HEK293 (cell line): ENCODE measurements around the gene TTYH2.

Source experiments
- CTCF ChIA-PET: fragments of 350-600 bp; formaldehyde crosslinking; extraction: SDS; loops from one replicate; lab custom pipeline; 2021; ENCODE audit warnings: antibody characterized with exemption; lab: Yijun Ruan, JAX
- POLR2A ChIA-PET: fragments of 300-600 bp; formaldehyde crosslinking; extraction: SDS; loops from one replicate; lab custom pipeline; 2020; ENCODE audit warnings: antibody characterized with exemption, inconsistent platforms; lab: Yijun Ruan, JAX
- H3K27ac ChIP-seq: fragments of 200-500 bp; sonication (Bioruptor generic); 2 replicates; pipeline ENCODE4 v1.5.1; 2014; ENCODE audit warnings: low read depth, low read length, control low read depth, inconsistent platforms; ENCODE audit errors: extremely low read depth
- H3K36me3 ChIP-seq, 2 experiments: fragments of 200-500 bp in 1 of 2; sonication (Bioruptor generic) in 1 of 2; 1 replicate in 1 of 2; 2 replicates in 1 of 2; pipeline ENCODE4 v1.5.1; 2014 to 2017; ENCODE audit warnings: inconsistent platforms in 2 of 2, low read length in 2 of 2; ENCODE audit not compliant: control insufficient read depth in 2 of 2, insufficient read depth in 1 of 2
- H3K4me1 ChIP-seq: fragments of 200-500 bp; sonication (Bioruptor generic); 2 replicates; pipeline ENCODE4 v1.5.1; 2014; ENCODE audit warnings: mild to moderate bottlenecking, low read length, inconsistent platforms; ENCODE audit not compliant: control insufficient read depth, insufficient read depth
- H3K4me3 ChIP-seq: 2 replicates; pipeline ENCODE4 v1.5.1; 2011; ENCODE audit warnings: low read depth, mild to moderate bottlenecking, control low read depth, low read length, moderate library complexity
- H3K9me3 ChIP-seq: fragments of 200-500 bp; sonication (Bioruptor generic); 2 replicates; pipeline ENCODE4 v1.5.1; 2014; ENCODE audit warnings: low read depth, low read length, inconsistent platforms; ENCODE audit not compliant: control insufficient read depth, insufficient read depth
- EGR2 ChIP-seq: fragments of 450-650 bp; formaldehyde crosslinking; IDR thresholded peaks from 2 replicates; pipeline ENCODE4 v1.5.1; 2016; ENCODE audit warnings: low read depth, missing biosample characterization, missing genetic modification characterization
- FEZF1 ChIP-seq: fragments of 450-650 bp; formaldehyde crosslinking; IDR thresholded peaks from 2 replicates; pipeline ENCODE4 v1.5.1; 2016; ENCODE audit warnings: missing biosample characterization, missing genetic modification characterization
- GLI2 ChIP-seq: fragments of 450-650 bp; formaldehyde crosslinking; IDR thresholded peaks from 2 replicates; pipeline ENCODE4; 2017; ENCODE audit warnings: missing biosample characterization, missing genetic modification characterization, low read depth, borderline replicate concordance
- GLI4 ChIP-seq: fragments of 450-650 bp; formaldehyde crosslinking; IDR thresholded peaks from 2 replicates; pipeline ENCODE4 v1.5.1; 2016; ENCODE audit warnings: missing biosample characterization, missing genetic modification characterization
- GLIS1 ChIP-seq: fragments of 450-650 bp; formaldehyde crosslinking; IDR thresholded peaks from 2 replicates; pipeline ENCODE4 v1.5.1; 2016; ENCODE audit warnings: missing biosample characterization, missing genetic modification characterization
- GLIS2 ChIP-seq: fragments of 450-650 bp; formaldehyde crosslinking; IDR thresholded peaks from 2 replicates; pipeline ENCODE4 v1.5.1; 2016; ENCODE audit warnings: missing biosample characterization, missing genetic modification characterization
- HOXC10 ChIP-seq: sonication (generic); formaldehyde crosslinking; IDR thresholded peaks from 2 replicates; pipeline ENCODE4 v1.8.1; 2023; ENCODE audit warnings: mild to moderate bottlenecking, missing genetic modification reagents
- INSM2 ChIP-seq: fragments of 450-650 bp; formaldehyde crosslinking; IDR thresholded peaks from 2 replicates; pipeline ENCODE4 v1.5.1; 2016; ENCODE audit warnings: missing biosample characterization, missing genetic modification characterization
- KLF1 ChIP-seq: fragments of 450-650 bp; formaldehyde crosslinking; IDR thresholded peaks from 2 replicates; pipeline ENCODE4 v1.5.1; 2016; ENCODE audit warnings: missing biosample characterization, missing genetic modification characterization
- KLF16 ChIP-seq: fragments of 450-650 bp; formaldehyde crosslinking; IDR thresholded peaks from 2 replicates; pipeline ENCODE4 v1.5.1; 2017; ENCODE audit warnings: missing biosample characterization, missing genetic modification characterization
- OSR2 ChIP-seq: fragments of 450-650 bp; formaldehyde crosslinking; IDR thresholded peaks from 2 replicates; pipeline ENCODE4 v1.5.1; 2016; ENCODE audit warnings: missing biosample characterization, missing genetic modification characterization
- PBX3 ChIP-seq: sonication (generic); formaldehyde crosslinking; IDR thresholded peaks from 2 replicates; pipeline ENCODE4 v1.8.1; 2022; ENCODE audit warnings: mild to moderate bottlenecking, moderate library complexity, missing genetic modification reagents
- ZFHX2 ChIP-seq: fragments of 450-650 bp; formaldehyde crosslinking; conservative IDR thresholded peaks from 2 replicates; pipeline ENCODE4 v1.5.1; 2016; ENCODE audit warnings: missing biosample characterization, missing genetic modification characterization
- ZNF10 ChIP-seq: fragments of 450-650 bp; formaldehyde crosslinking; IDR thresholded peaks from 2 replicates; pipeline ENCODE4 v1.5.1; 2017; ENCODE audit warnings: missing biosample characterization, missing genetic modification characterization
- ZNF138 ChIP-seq: fragments of 450-650 bp; formaldehyde crosslinking; IDR thresholded peaks from 2 replicates; pipeline ENCODE4 v1.5.1; 2016; ENCODE audit warnings: missing biosample characterization, missing genetic modification characterization, borderline replicate concordance
- ZNF146 ChIP-seq: fragments of 450-650 bp; formaldehyde crosslinking; IDR thresholded peaks from 2 replicates; pipeline ENCODE4 v1.5.1; 2016; ENCODE audit warnings: missing biosample characterization, missing genetic modification characterization
- ZNF175 ChIP-seq: fragments of 450-650 bp; formaldehyde crosslinking; IDR thresholded peaks from 2 replicates; pipeline ENCODE4 v1.5.1; 2016; ENCODE audit warnings: missing biosample characterization, missing genetic modification characterization
- ZNF214 ChIP-seq: fragments of 450-650 bp; formaldehyde crosslinking; IDR thresholded peaks from 2 replicates; pipeline ENCODE4 v1.5.1; 2017; ENCODE audit warnings: missing biosample characterization, mild to moderate bottlenecking, missing genetic modification characterization, borderline replicate concordance
- ZNF266 ChIP-seq: fragments of 450-650 bp; formaldehyde crosslinking; IDR thresholded peaks from 2 replicates; pipeline ENCODE4 v1.5.1; 2016; ENCODE audit warnings: missing biosample characterization, missing genetic modification characterization, low read depth
- ZNF354C ChIP-seq: fragments of 450-650 bp; formaldehyde crosslinking; IDR thresholded peaks from 2 replicates; pipeline ENCODE4 v1.5.1; 2016; ENCODE audit warnings: missing biosample characterization, missing genetic modification characterization, low read depth, borderline replicate concordance
- ZNF561 ChIP-seq: fragments of 450-650 bp; IDR thresholded peaks from 2 replicates; pipeline ENCODE4 v1.5.1; 2018; ENCODE audit warnings: missing biosample characterization, missing genetic modification characterization, borderline replicate concordance
- ZNF707 ChIP-seq: fragments of 450-650 bp; formaldehyde crosslinking; IDR thresholded peaks from 2 replicates; pipeline ENCODE4 v1.5.1; 2016; ENCODE audit warnings: missing biosample characterization, missing genetic modification characterization
- ZNF747 ChIP-seq: fragments of 450-650 bp; formaldehyde crosslinking; IDR thresholded peaks from 2 replicates; pipeline ENCODE4 v1.5.1; 2016; ENCODE audit warnings: missing biosample characterization, missing genetic modification characterization
- TF ChIP-seq, protein P1 (sequence below): fragments of 450-650 bp; formaldehyde crosslinking; IDR thresholded peaks from 2 replicates; pipeline ENCODE4 v1.5.1; 2016; ENCODE audit warnings: missing biosample characterization, missing genetic modification characterization
- TF ChIP-seq, protein P2 (sequence below): fragments of 450-650 bp; formaldehyde crosslinking; IDR thresholded peaks from 2 replicates; pipeline ENCODE4 v1.5.1; 2017; ENCODE audit warnings: missing biosample characterization, missing genetic modification characterization

Gene TTYH2

DNA sequence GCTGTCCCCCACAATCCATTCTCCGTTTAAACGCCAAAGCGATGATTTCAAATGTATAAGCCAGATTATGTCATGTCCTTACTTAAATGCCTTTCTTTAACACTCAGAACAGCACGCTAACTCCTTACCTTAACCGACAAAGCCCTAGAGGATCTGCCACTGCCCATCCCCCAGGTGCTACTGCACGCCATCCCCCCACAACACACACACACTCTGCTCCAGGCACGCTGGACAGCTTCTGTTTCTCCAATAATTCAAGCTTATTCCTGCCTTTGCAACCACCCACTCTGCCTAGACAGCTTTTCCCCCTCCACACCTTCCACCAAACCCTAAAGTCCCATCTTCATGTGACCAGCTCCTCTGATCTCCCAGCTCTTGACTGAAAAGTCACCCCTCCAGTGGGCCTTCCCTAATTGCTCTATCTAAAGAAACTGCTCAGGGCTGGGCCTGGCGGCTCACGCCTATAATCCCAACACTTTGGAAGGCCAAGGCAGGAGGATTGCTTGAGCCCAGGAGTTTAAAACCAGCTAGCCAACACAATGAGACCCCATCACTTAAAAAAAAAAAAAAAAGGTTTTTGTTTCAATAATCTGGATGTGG, 48.8 kb upstream of the TTYH2 start:
- CTCF ChIA-PET: interaction anchor here (0.6 to 1.7 kb wide), 3 partner anchors 56 to 75 kb away, joined by 3 to 7 read pairs (median 3); no protein-coding TSS in a partner anchor
- no peaks in the 10 kb centered on the region for H3K36me3 ChIP-seq
- no peak overlapping the region for H3K4me3 ChIP-seq
- POLR2A ChIA-PET: interaction anchor here (0.6 kb wide), 1 partner anchor 61 kb away, joined by 3 read pairs; no protein-coding TSS in a partner anchor
- no peaks in the 10 kb centered on the region for H3K9me3 ChIP-seq
- TF ChIP-seq ZNF747 (tag by site-specific recombination) (no peak), ZNF354C (tag by site-specific recombination) (no peak), FEZF1 (tag by site-specific recombination) (no peak), ZNF561 (tag by site-specific recombination) (no peak), ZNF138 (tag by site-specific recombination) (no peak), ZNF146 (no peak), HOXC10 (no peak), PBX3 (CRISPR knock-in tag) (no peak), ZNF10 (no peak), OSR2 (no peak), ZNF175 (tag by site-specific recombination) (no peak), KLF1 (no peak), ZFHX2 (no peak), KLF16 (tag by site-specific recombination) (no peak), INSM2 (tag by site-specific recombination) (no peak), GLIS2 (no peak), ZNF707 (no peak)
- H3K4me1 ChIP-seq: no peaks in the 10 kb centered on the region
- H3K27ac ChIP-seq: no peak overlapping the region

DNA sequence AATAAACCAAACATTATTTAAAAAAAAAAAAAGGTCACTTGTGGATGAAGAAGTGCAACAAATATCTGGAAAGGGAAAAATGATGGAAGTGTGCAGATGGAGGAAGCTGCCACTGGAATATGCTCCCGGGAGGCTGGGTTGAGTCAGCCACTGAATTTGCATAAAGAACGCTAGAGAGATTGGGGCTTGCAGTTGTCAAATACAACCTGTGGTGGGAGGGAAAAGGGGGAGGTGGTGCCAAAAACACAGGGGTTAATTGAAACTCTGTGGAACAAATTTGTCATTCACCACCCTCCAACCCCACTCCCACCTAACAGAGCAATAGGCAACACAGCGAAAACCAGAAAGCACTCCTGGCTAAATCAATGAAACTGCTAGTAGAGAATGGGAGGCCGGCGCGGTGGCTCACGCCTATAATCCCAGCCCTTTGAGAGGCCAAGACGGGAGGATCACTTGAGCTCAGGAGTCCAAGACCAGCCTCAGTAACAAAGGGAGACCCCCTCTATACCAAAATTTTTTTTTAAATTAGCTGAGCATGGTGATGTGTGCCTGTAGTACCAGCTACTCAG, 47.5 kb upstream of the TTYH2 start:
- CTCF ChIA-PET: interaction anchor here (0.6 to 1.7 kb wide), 3 partner anchors 9 to 168 kb away, joined by 5 to 7 read pairs (median 5); no protein-coding TSS in a partner anchor

DNA sequence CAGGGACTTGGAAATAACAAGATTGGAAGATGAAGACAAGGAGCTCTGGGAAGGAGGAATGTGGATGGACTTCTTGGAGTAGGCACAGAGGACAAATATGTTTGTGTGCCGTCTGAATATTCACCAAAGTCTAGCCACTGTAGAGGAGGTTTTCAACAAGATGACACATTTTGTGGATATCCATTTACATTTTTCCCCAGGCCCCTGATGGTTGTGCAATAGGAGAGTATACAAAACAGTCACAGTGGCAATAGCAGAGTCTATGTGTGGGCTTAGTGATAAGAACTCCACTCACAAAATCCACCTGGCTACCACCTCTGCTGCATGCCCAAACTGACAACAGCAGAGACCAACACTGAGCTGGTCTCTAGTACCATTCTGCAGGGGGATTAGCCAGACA, 42.4 kb upstream of the TTYH2 start:
- no peaks in the 10 kb centered on the region; the same call in 1 of the 2 replicates for H3K4me1 ChIP-seq
- no peak overlapping the region for H3K4me3 ChIP-seq
- H3K27ac ChIP-seq: no peak overlapping the region
- ChIA-PET POLR2A (no interaction called here), CTCF (interaction anchor here (0.8 to 2.6 kb wide), 3 partner anchors 29 to 81 kb away, joined by 3 to 8 read pairs (median 3); no protein-coding TSS in a partner anchor)
- H3K36me3 ChIP-seq: no peaks in the 10 kb centered on the region
- H3K9me3 ChIP-seq: no peaks in the 10 kb centered on the region
- no peak for TF ChIP-seq GLI2 (tag by site-specific recombination)
- TF ChIP-seq, protein P1, sequence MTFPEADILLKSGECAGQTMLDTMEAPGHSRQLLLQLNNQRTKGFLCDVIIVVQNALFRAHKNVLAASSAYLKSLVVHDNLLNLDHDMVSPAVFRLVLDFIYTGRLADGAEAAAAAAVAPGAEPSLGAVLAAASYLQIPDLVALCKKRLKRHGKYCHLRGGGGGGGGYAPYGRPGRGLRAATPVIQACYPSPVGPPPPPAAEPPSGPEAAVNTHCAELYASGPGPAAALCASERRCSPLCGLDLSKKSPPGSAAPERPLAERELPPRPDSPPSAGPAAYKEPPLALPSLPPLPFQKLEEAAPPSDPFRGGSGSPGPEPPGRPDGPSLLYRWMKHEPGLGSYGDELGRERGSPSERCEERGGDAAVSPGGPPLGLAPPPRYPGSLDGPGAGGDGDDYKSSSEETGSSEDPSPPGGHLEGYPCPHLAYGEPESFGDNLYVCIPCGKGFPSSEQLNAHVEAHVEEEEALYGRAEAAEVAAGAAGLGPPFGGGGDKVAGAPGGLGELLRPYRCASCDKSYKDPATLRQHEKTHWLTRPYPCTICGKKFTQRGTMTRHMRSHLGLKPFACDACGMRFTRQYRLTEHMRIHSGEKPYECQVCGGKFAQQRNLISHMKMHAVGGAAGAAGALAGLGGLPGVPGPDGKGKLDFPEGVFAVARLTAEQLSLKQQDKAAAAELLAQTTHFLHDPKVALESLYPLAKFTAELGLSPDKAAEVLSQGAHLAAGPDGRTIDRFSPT (tag by site-specific recombination): no peak
- no peak for TF ChIP-seq ZNF214 (tag by site-specific recombination)
- TF ChIP-seq GLI4 (tag by site-specific recombination): no peak
- no peak for TF ChIP-seq GLIS1 (tag by site-specific recombination)
- TF ChIP-seq, protein P2, sequence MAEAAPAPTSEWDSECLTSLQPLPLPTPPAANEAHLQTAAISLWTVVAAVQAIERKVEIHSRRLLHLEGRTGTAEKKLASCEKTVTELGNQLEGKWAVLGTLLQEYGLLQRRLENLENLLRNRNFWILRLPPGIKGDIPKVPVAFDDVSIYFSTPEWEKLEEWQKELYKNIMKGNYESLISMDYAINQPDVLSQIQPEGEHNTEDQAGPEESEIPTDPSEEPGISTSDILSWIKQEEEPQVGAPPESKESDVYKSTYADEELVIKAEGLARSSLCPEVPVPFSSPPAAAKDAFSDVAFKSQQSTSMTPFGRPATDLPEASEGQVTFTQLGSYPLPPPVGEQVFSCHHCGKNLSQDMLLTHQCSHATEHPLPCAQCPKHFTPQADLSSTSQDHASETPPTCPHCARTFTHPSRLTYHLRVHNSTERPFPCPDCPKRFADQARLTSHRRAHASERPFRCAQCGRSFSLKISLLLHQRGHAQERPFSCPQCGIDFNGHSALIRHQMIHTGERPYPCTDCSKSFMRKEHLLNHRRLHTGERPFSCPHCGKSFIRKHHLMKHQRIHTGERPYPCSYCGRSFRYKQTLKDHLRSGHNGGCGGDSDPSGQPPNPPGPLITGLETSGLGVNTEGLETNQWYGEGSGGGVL (tag by site-specific recombination): no peak

More for the DNA sequence above, 47.5 kb upstream of the TTYH2 start:
- Histone ChIP-seq H3K4me1 (no peaks in the 10 kb centered on the region), H3K4me3 (no peak overlapping the region), H3K27ac (no peak overlapping the region), H3K36me3 (no peaks in the 10 kb centered on the region)
- POLR2A ChIA-PET: no interaction called here
- no peak for TF ChIP-seq ZNF266 (tag by site-specific recombination)
- TF ChIP-seq ZFHX2: peak; percentile 31; the same call in 1 of the 2 replicates
- TF ChIP-seq EGR2 (tag by site-specific recombination): 0 out of 2 replicates have a peak, but pooled peaks have one; percentile 21
- TF ChIP-seq, all 188 proteins: peak for 2
- no peaks in the 10 kb centered on the region for H3K9me3 ChIP-seq
